ENCODE data around the gene METTL6.

The METTL6 gene

DNA sequence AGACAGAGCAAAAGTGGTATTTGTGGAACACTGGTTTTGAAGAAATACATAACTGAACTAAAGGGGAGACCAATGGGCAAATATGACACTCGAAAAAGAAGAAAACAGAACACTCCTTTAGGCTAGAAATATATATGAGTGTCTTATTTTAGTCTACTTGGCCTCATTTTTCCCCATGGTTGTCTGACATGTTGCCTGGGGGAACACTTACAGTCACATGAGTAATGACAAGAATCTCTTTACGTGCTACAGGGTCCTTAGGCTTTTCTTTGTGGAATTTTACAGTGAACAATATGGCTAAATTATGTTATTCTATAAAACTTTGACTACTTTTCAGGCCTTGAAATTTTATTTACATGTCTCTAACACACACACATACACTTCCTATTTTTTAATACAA lies 17.6 kb downstream of the METTL6 start:
- no peak for DNase-seq (ENCODE audit: low spot score)
- no peak for TF ChIP-seq CTCF (IDR thresholded peaks at IDR 0.05; ENCODE audit: borderline replicate concordance, control extremely low read depth, extremely low read depth, insufficient read depth, missing control alignments)
- in situ Hi-C loops (cut with MboI; ENCODE audit: low sequenced_read_pairs, unreplicated experiment) = loop anchor here (10.0 kb wide), 2 partner anchors 145 to 205 kb away; partner anchors contain the start of gene CAPN7

GRCh38 chr3:15409239-15409638 lies 18.1 kb downstream of the METTL6 start:
- no peak for TF ChIP-seq CTCF (IDR thresholded peaks at IDR 0.05; ENCODE audit: borderline replicate concordance, control extremely low read depth, extremely low read depth, insufficient read depth, missing control alignments)
- in situ Hi-C loops (cut with MboI; ENCODE audit: low sequenced_read_pairs, unreplicated experiment) = loop anchor here (10.0 kb wide), 2 partner anchors 146 to 204 kb away; partner anchors contain the start of gene CAPN7
- no peak for DNase-seq (ENCODE audit: low spot score)

- in situ Hi-C loops (cut with MboI; ENCODE audit: low sequenced_read_pairs, unreplicated experiment) = loop anchor here (10.0 kb wide), 2 partner anchors 149 to 201 kb away; partner anchors contain the start of gene CAPN7
- TF ChIP-seq CTCF (IDR thresholded peaks at IDR 0.05; ENCODE audit: borderline replicate concordance, control extremely low read depth, extremely low read depth, insufficient read depth, missing control alignments) = peak; percentile 59
- DNase-seq (ENCODE audit: low spot score) = peak; percentile 57
These were observed 21.8 kb downstream of the METTL6 start for GRCh38 chr3:15405448-15406050.

- no peak for DNase-seq (ENCODE audit: low spot score)
- no peak for TF ChIP-seq CTCF (IDR thresholded peaks at IDR 0.05; ENCODE audit: borderline replicate concordance, control extremely low read depth, extremely low read depth, insufficient read depth, missing control alignments)
- in situ Hi-C loops (cut with MboI; ENCODE audit: low sequenced_read_pairs, unreplicated experiment) = loop anchor here (10.0 kb wide), 2 partner anchors 150 to 200 kb away; partner anchors contain the start of gene CAPN7
These were observed 22.6 kb downstream of the METTL6 start for GRCh38 chr3:15404767-15405166.

- no peak for TF ChIP-seq CTCF (IDR thresholded peaks at IDR 0.05; ENCODE audit: borderline replicate concordance, control extremely low read depth, extremely low read depth, insufficient read depth, missing control alignments)
- in situ Hi-C loops (cut with MboI; ENCODE audit: low sequenced_read_pairs, unreplicated experiment) = loop anchor here (10.0 kb wide), 2 partner anchors 151 to 199 kb away; partner anchors contain the start of gene CAPN7
- no peak for DNase-seq (ENCODE audit: low spot score)
These were observed 23.4 kb downstream of the METTL6 start for GRCh38 chr3:15403965-15404364.

DNA sequence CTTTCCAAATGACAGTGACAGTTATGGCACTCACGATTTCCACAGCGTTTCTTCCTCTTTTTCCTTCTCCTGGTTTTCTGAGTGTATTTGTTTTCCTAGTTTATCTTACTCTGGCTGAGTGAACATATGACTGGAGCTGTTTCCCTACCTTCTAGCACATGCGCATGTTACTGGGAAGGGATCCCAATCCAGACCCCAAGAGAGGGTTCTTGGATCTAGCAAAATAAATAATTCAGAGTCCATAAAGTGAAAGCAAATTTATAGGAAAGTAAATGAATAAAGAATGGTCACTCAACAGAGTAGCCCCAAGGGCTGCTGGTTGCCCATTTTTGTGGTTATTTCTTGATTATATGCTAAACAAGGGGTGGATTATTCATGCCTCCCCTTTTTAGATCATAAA lies 23.8 kb downstream of the METTL6 start:
- in situ Hi-C loops (cut with MboI; ENCODE audit: low sequenced_read_pairs, unreplicated experiment) = loop anchor here (10.0 kb wide), 2 partner anchors 151 to 199 kb away; partner anchors contain the start of gene CAPN7
- DNase-seq (ENCODE audit: low spot score) = no peak
- TF ChIP-seq CTCF (IDR thresholded peaks at IDR 0.05; ENCODE audit: borderline replicate concordance, control extremely low read depth, extremely low read depth, insufficient read depth, missing control alignments) = no peak
